ENCODE measurements around the gene CTSZ. TPM values are rescaled to one million over a fixed set of nuclear protein-coding genes. Genes with fewer than 3 reads are reported as not detected.

CTSZ gene
- total and polyA plus RNA-seq, 7 donors, result 93.9 to 312 (median 127) TPM

DNA sequence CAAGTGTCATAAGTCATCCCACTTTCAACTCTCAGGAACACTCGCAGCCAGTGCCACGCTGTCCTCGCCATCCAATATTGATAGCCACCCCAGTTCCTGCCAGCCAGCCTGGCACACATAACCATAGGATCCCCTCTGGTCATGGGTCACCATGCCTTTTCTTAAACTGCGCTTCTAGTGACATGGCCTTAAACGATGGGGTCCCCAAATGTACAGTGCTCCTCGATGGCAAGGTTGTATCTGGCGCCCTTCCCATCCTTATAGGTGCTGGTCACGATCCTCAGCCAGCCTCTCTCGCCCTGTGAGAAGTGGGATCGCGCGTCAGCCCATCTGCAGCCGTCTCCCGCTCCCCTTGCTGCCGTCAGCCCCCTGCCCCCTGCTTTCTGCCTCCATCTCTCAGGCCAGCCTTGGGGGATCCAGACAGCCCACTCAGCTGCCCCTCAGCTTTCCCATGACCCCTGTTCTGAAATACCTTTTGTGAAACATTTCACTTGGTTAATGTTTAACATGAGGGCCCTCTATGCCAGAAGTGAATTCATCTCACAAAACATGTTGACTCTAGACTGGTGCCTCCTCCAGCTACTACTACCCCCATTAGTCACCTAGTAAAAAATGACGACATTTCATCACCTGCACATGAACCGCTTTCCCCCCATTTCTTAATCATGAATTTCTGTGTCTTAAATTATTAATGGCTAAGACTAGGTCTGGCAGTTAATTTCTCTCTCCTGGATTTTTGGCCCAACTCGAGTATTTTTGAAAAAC lies 11.4 kb downstream of the CTSZ start:
- Histone ChIP-seq H3K4me3 (no peak overlapping the region), H3K4me1 (no peaks in the 10 kb centered on the region), H3K27ac (no peak overlapping the region), H3K27me3 (no peaks in the 10 kb centered on the region), H3K36me3 (peaks cover 35 to 98% (median 73%) of the 10 kb centered on the region in 4 donors), H3K9me3 (no peaks in the 10 kb centered on the region)
- 77 to 86% methylated on average over 18 of the region's 18 CpGs for WGBS, 2 donors
- no peak for DNase-seq
- TF ChIP-seq, protein P1, sequence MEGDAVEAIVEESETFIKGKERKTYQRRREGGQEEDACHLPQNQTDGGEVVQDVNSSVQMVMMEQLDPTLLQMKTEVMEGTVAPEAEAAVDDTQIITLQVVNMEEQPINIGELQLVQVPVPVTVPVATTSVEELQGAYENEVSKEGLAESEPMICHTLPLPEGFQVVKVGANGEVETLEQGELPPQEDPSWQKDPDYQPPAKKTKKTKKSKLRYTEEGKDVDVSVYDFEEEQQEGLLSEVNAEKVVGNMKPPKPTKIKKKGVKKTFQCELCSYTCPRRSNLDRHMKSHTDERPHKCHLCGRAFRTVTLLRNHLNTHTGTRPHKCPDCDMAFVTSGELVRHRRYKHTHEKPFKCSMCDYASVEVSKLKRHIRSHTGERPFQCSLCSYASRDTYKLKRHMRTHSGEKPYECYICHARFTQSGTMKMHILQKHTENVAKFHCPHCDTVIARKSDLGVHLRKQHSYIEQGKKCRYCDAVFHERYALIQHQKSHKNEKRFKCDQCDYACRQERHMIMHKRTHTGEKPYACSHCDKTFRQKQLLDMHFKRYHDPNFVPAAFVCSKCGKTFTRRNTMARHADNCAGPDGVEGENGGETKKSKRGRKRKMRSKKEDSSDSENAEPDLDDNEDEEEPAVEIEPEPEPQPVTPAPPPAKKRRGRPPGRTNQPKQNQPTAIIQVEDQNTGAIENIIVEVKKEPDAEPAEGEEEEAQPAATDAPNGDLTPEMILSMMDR (IDR thresholded peaks at IDR 0.05), result no peak
- TF ChIP-seq EP300 (IDR thresholded peaks at IDR 0.05), result no peak
- TF ChIP-seq POLR2AphosphoS5 (IDR thresholded peaks at IDR 0.05), result no peak
- no peak for TF ChIP-seq POLR2A (IDR thresholded peaks at IDR 0.05)
- intact Hi-C loops (cut with DNase I), result no loop called here

DNA sequence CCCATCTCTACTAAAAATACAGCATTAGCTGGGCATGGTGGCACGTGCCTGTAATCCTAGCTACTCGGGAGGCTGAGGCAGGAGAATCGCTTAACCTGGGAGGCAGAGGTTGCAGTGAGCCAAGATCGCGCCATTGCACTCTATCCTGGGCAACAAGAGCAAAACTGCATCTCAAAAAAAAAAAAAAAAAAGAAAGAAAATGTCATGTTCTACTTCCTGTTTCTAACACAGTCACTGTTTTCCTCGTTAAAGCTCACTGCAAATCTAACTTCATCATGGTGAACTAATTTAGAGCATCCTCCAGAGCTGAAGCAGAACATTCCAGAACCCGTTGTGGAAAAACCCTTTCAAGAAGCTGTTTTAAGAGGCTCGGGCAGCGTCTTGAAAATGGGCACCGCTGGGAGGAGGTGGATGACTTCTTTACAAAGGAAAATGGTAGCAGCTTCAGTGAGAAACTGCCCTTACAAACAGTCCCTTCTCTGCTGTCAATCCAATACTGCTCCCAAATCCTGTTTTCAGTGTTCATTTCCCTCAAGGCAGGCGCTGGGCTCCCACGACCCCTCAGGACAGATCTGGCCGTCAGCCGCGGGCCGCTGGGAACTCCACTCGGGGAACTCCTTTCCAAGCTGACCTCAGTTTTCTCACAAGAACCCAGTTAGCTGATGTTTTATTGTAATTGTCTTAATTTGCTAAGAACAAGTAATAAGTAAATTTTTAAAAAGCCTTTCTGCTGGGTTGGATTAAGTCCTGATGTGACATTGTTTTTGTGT lies 12.5 kb downstream of the CTSZ start:
- no peak overlapping the region for H3K4me3 ChIP-seq
- no peaks in the 10 kb centered on the region for H3K9me3 ChIP-seq
- WGBS, 2 donors, result 85 to 88% methylated on average over 17 of the region's 17 CpGs
- H3K27ac ChIP-seq, result no peak overlapping the region
- H3K27me3 ChIP-seq, result no peaks in the 10 kb centered on the region
- peaks cover 43 to 100% (median 75%) of the 10 kb centered on the region in 4 donors for H3K36me3 ChIP-seq
- intact Hi-C loops (cut with DNase I), result no loop called here
- no peak for TF ChIP-seq EP300 (IDR thresholded peaks at IDR 0.05)
- TF ChIP-seq POLR2AphosphoS5 (IDR thresholded peaks at IDR 0.05), result no peak
- TF ChIP-seq, protein P1 (IDR thresholded peaks at IDR 0.05), result no peak
- TF ChIP-seq POLR2A (IDR thresholded peaks at IDR 0.05), result no peak
- no peak for DNase-seq
- no peaks in the 10 kb centered on the region for H3K4me1 ChIP-seq

DNA sequence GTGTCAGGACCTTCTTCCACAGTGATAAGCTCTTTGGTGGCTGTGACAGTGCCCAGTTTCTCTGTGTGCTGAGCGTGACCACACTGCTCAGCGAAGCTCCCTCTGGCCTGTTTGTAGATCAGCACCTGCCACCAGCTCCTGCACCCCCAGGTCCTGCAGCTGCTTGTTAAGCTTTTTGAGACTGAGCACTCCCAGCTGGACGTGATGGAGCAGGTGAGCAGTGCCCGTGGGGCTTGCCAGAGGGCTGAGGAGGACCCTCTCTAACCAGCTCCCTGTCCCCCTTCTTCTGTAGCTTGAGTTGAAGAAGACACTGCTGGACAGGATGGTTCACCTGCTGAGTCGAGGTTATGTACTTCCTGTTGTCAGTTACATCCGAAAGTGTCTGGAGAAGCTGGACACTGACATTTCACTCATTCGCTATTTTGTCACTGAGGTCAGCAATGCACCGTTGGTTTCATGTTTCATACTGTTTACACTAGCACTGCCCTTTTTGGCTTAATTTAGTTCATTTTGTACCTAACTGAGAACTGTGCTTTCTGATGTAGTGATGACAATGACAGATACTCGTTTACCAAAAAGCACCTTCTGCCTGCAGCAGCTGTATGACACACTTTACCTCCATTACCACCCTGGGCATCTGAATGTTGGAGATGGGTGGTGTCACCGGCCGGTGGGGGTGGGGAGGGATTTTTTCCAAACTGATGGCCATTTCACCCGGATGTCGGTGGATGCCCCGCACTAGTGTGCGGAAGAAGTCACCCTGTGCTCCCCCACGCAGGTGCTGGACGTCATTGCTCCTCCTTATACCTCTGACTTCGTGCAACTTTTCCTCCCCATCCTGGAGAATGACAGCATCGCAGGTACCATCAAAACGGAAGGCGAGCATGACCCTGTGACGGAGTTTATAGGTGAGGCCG lies 13.5 kb downstream of the CTSZ start:
- Histone ChIP-seq H3K27ac (no peak overlapping the region), H3K9me3 (no peaks in the 10 kb centered on the region), H3K27me3 (no peaks in the 10 kb centered on the region), H3K36me3 (peaks cover 48 to 100% (median 75%) of the 10 kb centered on the region in 4 donors), H3K4me1 (no peaks in the 10 kb centered on the region), H3K4me3 (no peak overlapping the region)
- DNase-seq, result peak; percentile 56
- intact Hi-C loops (cut with DNase I), result no loop called here
- WGBS, 2 donors, result 86 to 87% methylated on average over 23 of the region's 23 CpGs
- TF ChIP-seq POLR2AphosphoS5 (IDR thresholded peaks at IDR 0.05), result no peak
- TF ChIP-seq EP300 (IDR thresholded peaks at IDR 0.05), result no peak
- TF ChIP-seq, protein P1 (IDR thresholded peaks at IDR 0.05), result no peak
- no peak for TF ChIP-seq POLR2A (IDR thresholded peaks at IDR 0.05)

DNA sequence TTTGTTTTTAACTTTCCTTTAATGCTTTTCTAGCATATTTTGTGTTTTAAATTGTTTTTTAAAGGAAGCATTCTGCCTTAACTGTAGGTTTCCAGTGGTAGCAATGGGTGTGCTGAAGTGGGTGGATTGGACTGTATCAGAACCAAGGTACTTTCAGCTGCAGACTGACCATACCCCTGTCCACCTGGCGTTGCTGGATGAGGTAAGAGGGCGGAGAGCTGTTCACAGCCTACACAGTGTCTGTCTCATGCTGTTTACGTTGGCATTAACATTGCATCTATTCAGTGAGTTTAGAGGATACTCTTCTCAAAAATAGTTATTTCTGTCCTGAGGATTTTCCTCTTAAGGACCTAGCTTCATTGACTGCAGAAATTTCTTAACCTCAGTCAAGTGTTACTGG lies 14.1 kb downstream of the CTSZ start:
- H3K27ac ChIP-seq, result no peak overlapping the region
- TF ChIP-seq POLR2A (IDR thresholded peaks at IDR 0.05), result no peak
- TF ChIP-seq POLR2AphosphoS5 (IDR thresholded peaks at IDR 0.05), result no peak
- TF ChIP-seq, protein P1 (IDR thresholded peaks at IDR 0.05), result no peak
- no peak for TF ChIP-seq EP300 (IDR thresholded peaks at IDR 0.05)

More for the DNA sequence above, 14.1 kb downstream of the CTSZ start:
- DNase-seq, result no peak
- Histone ChIP-seq H3K9me3 (no peaks in the 10 kb centered on the region), H3K4me3 (no peak overlapping the region), H3K4me1 (no peaks in the 10 kb centered on the region), H3K27me3 (no peaks in the 10 kb centered on the region), H3K36me3 (peaks cover 48 to 100% (median 81%) of the 10 kb centered on the region in 4 donors)
- WGBS, 2 donors, result 77 to 88% methylated on average over 3 of the region's 3 CpGs
- intact Hi-C loops (cut with DNase I), result no loop called here

Measured in sigmoid colon (tissue), 7 donors.